ENCODE data around the gene LENG9.
"Not testable (repeated sequence)": the region's sequence is repeated elsewhere in the genome, so short reads cannot be mapped to it uniquely, and the experiment has no call there.

Gene LENG9

GRCh38 chr19:54508487-54508886, 44.9 kb upstream of the LENG9 start:
- H3K9me3 ChIP-seq (ENCODE audit: control insufficient read depth, insufficient read depth, low read depth, low read length); H3K4me3 ChIP-seq (ENCODE audit: low read depth, low read length); H3K36me3 ChIP-seq (ENCODE audit: control insufficient read depth in 2 of 2, insufficient read depth in 1 of 2, low read length in 2 of 2); POLR2A ChIA-PET; H3K27ac ChIP-seq (ENCODE audit: extremely low read depth, low read depth, low read length); H3K4me1 ChIP-seq (ENCODE audit: control insufficient read depth, insufficient read depth, low read length): not testable (repeated sequence)
- CTCF ChIA-PET: interaction anchor here (1.0 kb wide), 1 partner anchor 27 kb away, joined by 3 read pairs; no protein-coding TSS in a partner anchor

- ChIA-PET CTCF (interaction anchor here (1.0 kb wide), 1 partner anchor 26 kb away, joined by 3 read pairs; no protein-coding TSS in a partner anchor), POLR2A (no interaction called here)
- Histone ChIP-seq H3K4me1 (ENCODE audit: control insufficient read depth, insufficient read depth, low read length) (no peaks in the 10 kb centered on the region), H3K36me3 (ENCODE audit: control insufficient read depth in 2 of 2, insufficient read depth in 1 of 2, low read length in 2 of 2) (no peaks in the 10 kb centered on the region), H3K4me3 (ENCODE audit: low read depth, low read length) (no peak overlapping the region), H3K27ac (ENCODE audit: extremely low read depth, low read depth, low read length) (no peak overlapping the region), H3K9me3 (ENCODE audit: control insufficient read depth, insufficient read depth, low read depth, low read length) (no peaks in the 10 kb centered on the region)
- TF ChIP-seq ZNF626 (tag by site-specific recombination; IDR thresholded peaks at IDR 0.05): no peak
- TF ChIP-seq SALL2 (tag by site-specific recombination; IDR thresholded peaks at IDR 0.05; ENCODE audit: borderline replicate concordance): no peak
- no peak for TF ChIP-seq ZNF777 (tag by site-specific recombination; IDR thresholded peaks at IDR 0.05; ENCODE audit: borderline replicate concordance)
- no peak for TF ChIP-seq ZNF169 (tag by site-specific recombination; IDR thresholded peaks at IDR 0.05)
- no peak for TF ChIP-seq PATZ1 (tag by site-specific recombination; IDR thresholded peaks at IDR 0.05)
- TF ChIP-seq KLF1 (tag by site-specific recombination; IDR thresholded peaks at IDR 0.05): no peak
- TF ChIP-seq ZNF549 (tag by site-specific recombination; IDR thresholded peaks at IDR 0.05): no peak
These were observed 44.2 kb upstream of the LENG9 start for GRCh38 chr19:54507824-54508223.

- CTCF ChIA-PET: interaction anchor here (1.0 to 1.2 kb wide), 2 partner anchors 26 to 147 kb away, joined by 3 to 4 read pairs; no protein-coding TSS in a partner anchor
- H3K27ac ChIP-seq (ENCODE audit: extremely low read depth, low read depth, low read length); H3K4me3 ChIP-seq (ENCODE audit: low read depth, low read length); H3K36me3 ChIP-seq (ENCODE audit: control insufficient read depth in 2 of 2, insufficient read depth in 1 of 2, low read length in 2 of 2); H3K9me3 ChIP-seq (ENCODE audit: control insufficient read depth, insufficient read depth, low read depth, low read length); POLR2A ChIA-PET; H3K4me1 ChIP-seq (ENCODE audit: control insufficient read depth, insufficient read depth, low read length): not testable (repeated sequence)
These were observed 43.6 kb upstream of the LENG9 start for GRCh38 chr19:54507038-54507717.

GRCh38 chr19:54506079-54506478, 42.5 kb upstream of the LENG9 start:
- TF ChIP-seq ZNF148 (tag by site-specific recombination; IDR thresholded peaks at IDR 0.05; ENCODE audit: borderline replicate concordance): no peak
- no peak for TF ChIP-seq ZNF366 (tag by site-specific recombination; conservative IDR thresholded peaks at IDR 0.05)
- ChIA-PET CTCF (interaction anchor here (1.0 to 1.2 kb wide), 2 partner anchors 25 to 148 kb away, joined by 3 to 4 read pairs; no protein-coding TSS in a partner anchor), POLR2A (no interaction called here)

GRCh38 chr19:54505542-54505941, 42.0 kb upstream of the LENG9 start:
- H3K4me1 ChIP-seq (ENCODE audit: control insufficient read depth, insufficient read depth, low read length); H3K36me3 ChIP-seq (ENCODE audit: control insufficient read depth in 2 of 2, insufficient read depth in 1 of 2, low read length in 2 of 2); H3K27ac ChIP-seq (ENCODE audit: extremely low read depth, low read depth, low read length); POLR2A ChIA-PET; H3K4me3 ChIP-seq (ENCODE audit: low read depth, low read length); H3K9me3 ChIP-seq (ENCODE audit: control insufficient read depth, insufficient read depth, low read depth, low read length): not testable (repeated sequence)
- CTCF ChIA-PET: interaction anchor here (0.6 kb wide), 1 partner anchor 170 kb away, joined by 7 read pairs; no protein-coding TSS in a partner anchor

More at GRCh38 chr19:54506079-54506478, 42.5 kb upstream of the LENG9 start:
- H3K4me3 ChIP-seq (ENCODE audit: low read depth, low read length): no peak overlapping the region
- no peaks in the 10 kb centered on the region for H3K4me1 ChIP-seq (ENCODE audit: control insufficient read depth, insufficient read depth, low read length)
- H3K27ac ChIP-seq (ENCODE audit: extremely low read depth, low read depth, low read length): no peak overlapping the region
- H3K9me3 ChIP-seq (ENCODE audit: control insufficient read depth, insufficient read depth, low read depth, low read length): no peaks in the 10 kb centered on the region
- H3K36me3 ChIP-seq (ENCODE audit: control insufficient read depth in 2 of 2, insufficient read depth in 1 of 2, low read length in 2 of 2): no peaks in the 10 kb centered on the region
